A673 (cell line): ENCODE results near the gene SLN.

ENCODE experiments used
- CTCF ChIP-seq: fragments of 300-800, 200-600 bp; sonication (generic); conservative IDR thresholded peaks from 2 replicates; pipeline ENCODE4 v1.5.1; 2017; ENCODE audit warnings: low read depth, mild to moderate bottlenecking, antibody characterized with exemption, low read length, moderate library complexity, mixed read lengths
- EZH2 ChIP-seq: fragments of 200-600 bp; sonication (generic); IDR thresholded peaks from 2 replicates; pipeline ENCODE4 v1.6.1; 2017; ENCODE audit warnings: borderline replicate concordance, low read depth, mild to moderate bottlenecking, mixed read lengths, antibody characterized with exemption, low read length; ENCODE audit not compliant: poor library complexity, severe bottlenecking

- no peak for TF ChIP-seq CTCF
- TF ChIP-seq EZH2: no peak
Measured at GRCh38 chr11:107744736-107745135, 32.9 kb upstream of the SLN start.
